ENCODE measurements around the gene ENPP1.

Gene ENPP1

DNA sequence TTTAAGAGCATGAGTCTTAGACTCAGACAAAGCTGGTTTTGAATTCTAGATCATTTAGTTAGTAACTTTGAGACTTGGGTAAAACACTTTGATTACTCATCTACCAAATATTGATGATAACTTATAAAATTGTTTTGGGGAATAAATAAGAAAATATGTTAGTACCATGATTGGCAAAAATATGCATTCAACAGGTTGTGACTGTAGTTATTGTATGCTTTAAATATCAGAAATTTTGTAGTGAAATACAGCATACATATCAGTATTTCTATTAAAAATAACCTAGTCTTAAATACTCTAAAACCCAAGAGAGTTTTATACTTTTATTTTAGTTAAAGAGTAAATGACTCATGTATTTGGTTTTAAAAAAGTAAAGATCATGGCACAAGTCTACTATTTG, 68.7 kb downstream of the ENPP1 start:
- no peak for DNase-seq (ENCODE audit: low read depth)

DNA sequence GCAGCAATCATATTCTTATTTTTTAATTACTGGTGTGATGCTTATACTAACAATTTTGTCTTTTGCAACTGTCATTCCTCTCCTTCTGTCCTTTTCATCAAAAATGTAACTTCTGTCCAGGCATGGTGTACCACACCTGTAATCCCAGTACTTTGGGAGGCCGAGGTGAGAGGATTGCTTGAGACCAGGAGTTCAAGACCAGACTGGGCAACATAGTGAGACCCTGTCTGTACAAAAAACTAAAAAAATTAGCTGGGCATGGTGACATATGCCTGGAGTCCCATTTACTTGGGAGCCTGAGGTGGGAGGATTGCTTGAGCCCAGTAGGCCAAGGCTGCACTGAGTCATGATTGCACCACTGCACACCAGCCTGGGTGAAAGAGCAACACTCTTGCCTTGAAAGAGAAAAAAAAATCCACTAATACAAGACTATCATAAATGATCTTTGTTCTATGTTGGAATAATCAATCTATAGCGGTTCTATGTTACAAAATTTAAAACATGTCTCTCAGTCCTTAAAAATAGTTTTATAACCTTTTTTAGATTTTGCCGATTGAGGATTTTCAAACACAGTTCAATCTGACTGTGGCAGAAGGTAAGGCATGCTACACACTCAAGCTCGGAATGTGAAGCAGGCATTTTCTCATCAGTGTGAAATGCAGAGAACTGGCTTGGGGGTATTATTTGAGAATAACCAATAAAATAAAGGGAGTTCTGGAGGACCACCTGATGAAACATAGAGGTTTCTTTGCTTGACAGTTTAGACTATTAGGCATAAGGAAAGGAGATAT, 70.4 kb downstream of the ENPP1 start:
- DNase-seq (ENCODE audit: low read depth) = no peak
- no peak overlapping the region for H3K4me3 ChIP-seq (ENCODE audit: low read depth, low read length)
- TF ChIP-seq, protein P1, sequence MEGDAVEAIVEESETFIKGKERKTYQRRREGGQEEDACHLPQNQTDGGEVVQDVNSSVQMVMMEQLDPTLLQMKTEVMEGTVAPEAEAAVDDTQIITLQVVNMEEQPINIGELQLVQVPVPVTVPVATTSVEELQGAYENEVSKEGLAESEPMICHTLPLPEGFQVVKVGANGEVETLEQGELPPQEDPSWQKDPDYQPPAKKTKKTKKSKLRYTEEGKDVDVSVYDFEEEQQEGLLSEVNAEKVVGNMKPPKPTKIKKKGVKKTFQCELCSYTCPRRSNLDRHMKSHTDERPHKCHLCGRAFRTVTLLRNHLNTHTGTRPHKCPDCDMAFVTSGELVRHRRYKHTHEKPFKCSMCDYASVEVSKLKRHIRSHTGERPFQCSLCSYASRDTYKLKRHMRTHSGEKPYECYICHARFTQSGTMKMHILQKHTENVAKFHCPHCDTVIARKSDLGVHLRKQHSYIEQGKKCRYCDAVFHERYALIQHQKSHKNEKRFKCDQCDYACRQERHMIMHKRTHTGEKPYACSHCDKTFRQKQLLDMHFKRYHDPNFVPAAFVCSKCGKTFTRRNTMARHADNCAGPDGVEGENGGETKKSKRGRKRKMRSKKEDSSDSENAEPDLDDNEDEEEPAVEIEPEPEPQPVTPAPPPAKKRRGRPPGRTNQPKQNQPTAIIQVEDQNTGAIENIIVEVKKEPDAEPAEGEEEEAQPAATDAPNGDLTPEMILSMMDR (conservative IDR thresholded peaks at IDR 0.05; ENCODE audit: low read depth, low read length) = no peak

More for the DNA sequence above, 68.7 kb downstream of the ENPP1 start:
- TF ChIP-seq, protein P1 (conservative IDR thresholded peaks at IDR 0.05; ENCODE audit: low read depth, low read length) = no peak
- no peak overlapping the region for H3K4me3 ChIP-seq (ENCODE audit: low read depth, low read length)

- no peak overlapping the region for H3K4me3 ChIP-seq (ENCODE audit: low read depth, low read length)
- DNase-seq (ENCODE audit: low read depth) = no peak
- TF ChIP-seq, protein P1 (conservative IDR thresholded peaks at IDR 0.05; ENCODE audit: low read depth, low read length) = no peak
These were observed 75.2 kb downstream of the ENPP1 start for GRCh38 chr6:131883016-131883415.

GRCh38 chr6:131885237-131885636, 77.4 kb downstream of the ENPP1 start:
- TF ChIP-seq, protein P1 (conservative IDR thresholded peaks at IDR 0.05; ENCODE audit: low read depth, low read length) = no peak
- H3K4me3 ChIP-seq (ENCODE audit: low read depth, low read length) = no peak overlapping the region
- no peak for DNase-seq (ENCODE audit: low read depth)

DNA sequence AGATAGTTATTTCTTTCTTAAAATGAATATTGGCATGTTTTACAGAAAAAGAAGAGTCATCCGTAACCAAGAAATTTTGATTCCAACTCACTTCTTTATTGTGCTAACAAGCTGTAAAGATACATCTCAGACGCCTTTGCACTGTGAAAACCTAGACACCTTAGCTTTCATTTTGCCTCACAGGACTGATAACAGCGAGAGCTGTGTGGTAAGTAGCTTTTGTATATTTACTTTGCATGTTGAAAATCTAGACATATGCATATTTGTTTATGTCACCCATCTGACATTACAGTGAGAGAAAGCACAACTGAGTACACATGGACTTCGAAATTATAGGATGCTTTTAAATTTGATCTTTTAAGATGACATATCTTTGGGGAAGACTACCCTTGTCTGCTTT, 78.7 kb downstream of the ENPP1 start:
- TF ChIP-seq, protein P1 (conservative IDR thresholded peaks at IDR 0.05; ENCODE audit: low read depth, low read length) = no peak
- no peak overlapping the region for H3K4me3 ChIP-seq (ENCODE audit: low read depth, low read length)
- no peak for DNase-seq (ENCODE audit: low read depth)

GRCh38 chr6:131890091-131890490, 82.3 kb downstream of the ENPP1 start:
- TF ChIP-seq, protein P1 (conservative IDR thresholded peaks at IDR 0.05; ENCODE audit: low read depth, low read length) = no peak
- no peak overlapping the region for H3K4me3 ChIP-seq (ENCODE audit: low read depth, low read length)
- DNase-seq (ENCODE audit: low read depth) = no peak

GRCh38 chr6:131893198-131893597, 85.4 kb downstream of the ENPP1 start:
- TF ChIP-seq, protein P1 (conservative IDR thresholded peaks at IDR 0.05; ENCODE audit: low read depth, low read length) = no peak
- no peak overlapping the region for H3K4me3 ChIP-seq (ENCODE audit: low read depth, low read length)
- no peak for DNase-seq (ENCODE audit: low read depth)

Measured in choroid plexus epithelial cell (primary cell).